Suprapubic skin (tissue), 4 donors: ENCODE measurements around the gene HIF3A. TPM values are rescaled to one million over a fixed set of nuclear protein-coding genes. Genes with fewer than 3 reads are reported as not detected.
"Not testable (repeated sequence)": the region's sequence is repeated elsewhere in the genome, so short reads cannot be mapped to it uniquely, and the experiment has no call there.

Source experiments
- DNase-seq, 2 donors: peaks; one replicate each; pipeline ENCODE4 v3.0.0-alpha.2; 2019; ENCODE audit warnings: low spot score in 2 of 2
- H3K27ac ChIP-seq: fragments of 200-600 bp; sonication (generic); one replicate; pipeline ENCODE4 v1.5.1; 2019
- H3K27me3 ChIP-seq: fragments of 200-600 bp; sonication (generic); one replicate; pipeline ENCODE4 v1.5.1; 2019
- H3K36me3 ChIP-seq: fragments of 200-600 bp; sonication (generic); one replicate; pipeline ENCODE4 v1.5.1; 2019
- H3K4me1 ChIP-seq: fragments of 200-600 bp; sonication (generic); one replicate; pipeline ENCODE4 v1.5.1; 2019
- H3K4me3 ChIP-seq: fragments of 200-600 bp; sonication (generic); one replicate; pipeline ENCODE4 v1.5.1; 2019; ENCODE audit warnings: mild to moderate bottlenecking
- H3K9me3 ChIP-seq: fragments of 200-600 bp; sonication (generic); one replicate; pipeline ENCODE4 v1.5.1; 2019
- EP300 ChIP-seq: sonication (generic); formaldehyde crosslinking; IDR thresholded peaks from one replicate; pipeline ENCODE4 v1.6.1; 2017; ENCODE audit warnings: antibody characterized with exemption
- POLR2A ChIP-seq, 2 donors: fragments of 450-650 bp; IDR thresholded peaks; one replicate each; pipeline ENCODE4 v1.6.1; 2017; ENCODE audit warnings: antibody characterized with exemption in 2 of 2, mild to moderate bottlenecking in 2 of 2, moderate library complexity in 2 of 2
- POLR2AphosphoS5 ChIP-seq, 3 donors: sonication (generic); formaldehyde crosslinking; IDR thresholded peaks; one replicate each; pipeline ENCODE4 v1.6.1; 2017; ENCODE audit warnings: antibody characterized with exemption in 3 of 3
- WGBS: methylation state at CpG from one replicate; pipeline ENCODE4 v1.1.5; 2018; 5-methylcytosine and 5-hydroxymethylcytosine counted together
- total RNA-seq, 4 donors: library from RNA; depleted of rRNA; stranded (reverse); fragments of >200 nt; gene quantifications; one replicate each; pipeline ENCODE4 v1.1.0, GENCODE V29; 2016
- TF ChIP-seq, protein P1 (sequence below), 2 donors: fragments of 200-600 bp in 1 of 2; fragments of 450-650 bp in 1 of 2; sonication (generic) in 1 of 2; IDR thresholded peaks; one replicate each; pipeline ENCODE4 v1.5.1; 2016 to 2019; ENCODE audit warnings: antibody characterized with exemption in 2 of 2, mild to moderate bottlenecking in 1 of 2, moderate library complexity in 1 of 2

HIF3A gene
- total RNA-seq, 4 donors from 2014 or later, result 6.6 to 30.0 (median 18.5) TPM

DNA sequence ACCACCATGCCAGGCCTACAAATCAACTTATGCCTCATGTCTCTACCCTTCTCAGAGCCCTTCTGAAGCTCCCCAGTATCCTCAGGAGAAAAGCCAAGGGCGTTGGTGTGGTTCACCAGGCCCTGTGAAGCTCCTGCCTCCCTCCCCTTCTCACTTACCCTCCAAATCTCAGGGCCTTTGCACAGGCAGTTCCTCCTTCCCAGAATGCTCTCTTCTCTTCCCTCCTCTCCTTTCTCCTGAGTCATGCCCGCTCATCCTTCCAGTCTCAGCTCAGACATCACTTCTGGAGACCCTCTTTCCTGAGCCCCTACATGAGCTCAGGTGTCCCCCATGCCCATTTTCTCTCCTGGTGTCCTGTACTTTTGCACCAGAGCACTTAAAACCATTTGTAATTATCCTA is 20.5 kb downstream of the HIF3A start:
- no peak overlapping the region for H3K4me3 ChIP-seq
- DNase-seq, result no peak
- 53% methylated on average over 2 of the region's 2 CpGs for WGBS
- H3K4me1 ChIP-seq, result no peaks in the 10 kb centered on the region
- H3K36me3 ChIP-seq, result peaks cover 16% of the 10 kb centered on the region
- H3K27ac ChIP-seq, result no peak overlapping the region
- TF ChIP-seq, protein P1, sequence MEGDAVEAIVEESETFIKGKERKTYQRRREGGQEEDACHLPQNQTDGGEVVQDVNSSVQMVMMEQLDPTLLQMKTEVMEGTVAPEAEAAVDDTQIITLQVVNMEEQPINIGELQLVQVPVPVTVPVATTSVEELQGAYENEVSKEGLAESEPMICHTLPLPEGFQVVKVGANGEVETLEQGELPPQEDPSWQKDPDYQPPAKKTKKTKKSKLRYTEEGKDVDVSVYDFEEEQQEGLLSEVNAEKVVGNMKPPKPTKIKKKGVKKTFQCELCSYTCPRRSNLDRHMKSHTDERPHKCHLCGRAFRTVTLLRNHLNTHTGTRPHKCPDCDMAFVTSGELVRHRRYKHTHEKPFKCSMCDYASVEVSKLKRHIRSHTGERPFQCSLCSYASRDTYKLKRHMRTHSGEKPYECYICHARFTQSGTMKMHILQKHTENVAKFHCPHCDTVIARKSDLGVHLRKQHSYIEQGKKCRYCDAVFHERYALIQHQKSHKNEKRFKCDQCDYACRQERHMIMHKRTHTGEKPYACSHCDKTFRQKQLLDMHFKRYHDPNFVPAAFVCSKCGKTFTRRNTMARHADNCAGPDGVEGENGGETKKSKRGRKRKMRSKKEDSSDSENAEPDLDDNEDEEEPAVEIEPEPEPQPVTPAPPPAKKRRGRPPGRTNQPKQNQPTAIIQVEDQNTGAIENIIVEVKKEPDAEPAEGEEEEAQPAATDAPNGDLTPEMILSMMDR (IDR thresholded peaks at IDR 0.05), result no peak
- no peaks in the 10 kb centered on the region for H3K9me3 ChIP-seq
- H3K27me3 ChIP-seq, result no peaks in the 10 kb centered on the region

DNA sequence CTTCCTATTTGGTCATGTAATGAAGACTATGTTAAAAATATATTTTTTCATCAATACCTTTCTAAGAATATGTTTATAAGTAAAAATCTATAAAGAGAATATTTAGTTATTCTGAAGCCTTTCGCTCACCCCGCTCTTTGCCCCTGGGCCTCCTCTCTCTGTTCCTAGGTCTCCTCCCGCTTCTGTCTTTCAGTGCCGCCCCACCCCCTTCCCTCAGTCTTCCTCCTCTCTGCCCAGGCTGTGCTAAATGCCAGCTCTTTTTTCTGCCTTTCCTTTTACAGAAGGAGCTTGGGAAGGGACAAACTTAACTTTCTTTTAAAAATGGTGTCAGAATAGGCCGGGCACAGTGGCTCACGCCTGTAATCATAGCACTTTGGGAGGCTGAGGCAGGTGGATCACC is 22.8 kb downstream of the HIF3A start:
- Histone ChIP-seq H3K4me3 (no peak overlapping the region), H3K27ac (no peak overlapping the region), H3K4me1 (no peaks in the 10 kb centered on the region), H3K36me3 (peaks cover 22% of the 10 kb centered on the region), H3K27me3 (no peaks in the 10 kb centered on the region), H3K9me3 (no peaks in the 10 kb centered on the region)
- no peak for DNase-seq
- WGBS, result 67% methylated on average over 6 of the region's 6 CpGs
- TF ChIP-seq, protein P1 (IDR thresholded peaks at IDR 0.05), result no peak
- TF ChIP-seq POLR2A (IDR thresholded peaks at IDR 0.05) (no peak), POLR2AphosphoS5 (IDR thresholded peaks at IDR 0.05) (no peak), EP300 (no peak)

DNA sequence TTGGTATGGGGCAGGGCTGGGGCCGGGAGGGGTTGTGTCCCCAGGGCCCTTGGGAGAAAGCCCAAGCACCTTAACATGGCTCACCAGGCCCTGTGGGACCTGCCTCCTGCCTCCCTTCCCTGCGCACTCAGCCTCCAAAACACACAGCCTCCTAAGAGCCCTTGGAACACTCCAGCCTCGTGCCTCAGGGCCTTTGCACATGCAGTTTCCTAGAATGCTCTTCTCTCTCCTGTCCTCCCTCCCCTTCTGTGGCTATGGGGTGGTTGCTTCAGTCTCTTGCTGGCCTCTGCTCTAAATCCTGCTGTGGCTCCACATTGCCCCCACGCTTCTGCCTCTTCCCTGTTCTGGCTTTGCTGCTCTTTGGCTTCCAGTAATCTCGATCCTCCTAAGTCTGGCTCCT is 23.7 kb downstream of the HIF3A start:
- peaks cover 22% of the 10 kb centered on the region for H3K36me3 ChIP-seq
- DNase-seq, result no peak
- no peaks in the 10 kb centered on the region for H3K27me3 ChIP-seq
- no peak for TF ChIP-seq POLR2AphosphoS5 (IDR thresholded peaks at IDR 0.05)
- TF ChIP-seq, protein P1 (IDR thresholded peaks at IDR 0.05), result no peak
- no peak for TF ChIP-seq POLR2A (IDR thresholded peaks at IDR 0.05)
- TF ChIP-seq EP300, result no peak
- no peak overlapping the region for H3K27ac ChIP-seq
- no peak overlapping the region for H3K4me3 ChIP-seq
- no peaks in the 10 kb centered on the region for H3K4me1 ChIP-seq
- 91% methylated on average over 4 of the region's 5 CpGs for WGBS
- H3K9me3 ChIP-seq, result no peaks in the 10 kb centered on the region

DNA sequence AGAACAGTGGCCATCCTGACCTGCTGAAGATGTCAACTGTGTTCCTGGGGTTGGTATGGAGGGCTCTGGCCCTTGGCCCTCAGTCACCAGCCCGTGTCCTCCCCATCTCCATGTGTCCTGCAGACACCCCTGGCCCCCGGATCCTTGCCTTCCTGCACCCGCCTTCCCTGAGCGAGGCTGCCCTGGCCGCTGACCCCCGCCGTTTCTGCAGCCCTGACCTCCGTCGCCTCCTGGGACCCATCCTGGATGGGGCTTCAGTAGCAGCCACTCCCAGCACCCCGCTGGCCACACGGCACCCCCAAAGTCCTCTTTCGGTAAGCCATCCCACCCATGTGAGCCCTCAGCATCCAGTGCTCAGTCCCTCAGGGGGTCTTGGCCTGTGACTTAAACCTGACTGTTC is 24.8 kb downstream of the HIF3A start:
- 91% methylated on average over 12 of the region's 12 CpGs for WGBS
- Histone ChIP-seq H3K27ac (no peak overlapping the region), H3K9me3 (no peaks in the 10 kb centered on the region), H3K36me3 (peaks cover 25% of the 10 kb centered on the region), H3K4me3 (no peak overlapping the region), H3K27me3 (no peaks in the 10 kb centered on the region), H3K4me1 (no peaks in the 10 kb centered on the region)
- DNase-seq, result no peak
- TF ChIP-seq, protein P1 (IDR thresholded peaks at IDR 0.05), result no peak
- no peak for TF ChIP-seq POLR2A (IDR thresholded peaks at IDR 0.05)
- no peak for TF ChIP-seq POLR2AphosphoS5 (IDR thresholded peaks at IDR 0.05)
- no peak for TF ChIP-seq EP300

DNA sequence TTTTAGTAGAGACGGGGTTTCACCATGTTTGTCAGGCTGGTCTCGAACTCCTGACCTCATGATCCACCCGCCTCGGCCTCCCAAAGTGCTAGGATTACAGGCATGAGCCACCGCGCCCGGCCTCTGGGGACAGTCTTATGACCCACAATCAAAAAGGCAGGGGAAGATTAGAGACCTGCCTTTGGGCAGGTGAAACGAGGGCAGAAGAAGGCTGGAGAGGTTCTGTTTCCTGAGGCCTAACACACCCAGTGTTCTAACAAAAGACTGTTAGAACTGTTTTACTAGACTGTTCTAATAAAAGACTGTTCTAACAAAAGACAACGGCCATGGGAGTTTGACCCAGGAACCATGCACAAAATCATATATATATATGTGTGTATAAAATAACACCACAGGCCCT is 26.4 kb downstream of the HIF3A start:
- H3K27me3 ChIP-seq, H3K27ac ChIP-seq, DNase-seq, H3K4me3 ChIP-seq, H3K4me1 ChIP-seq, H3K9me3 ChIP-seq: not testable (repeated sequence)
- WGBS, result 85% methylated on average over 9 of the region's 9 CpGs
- peaks cover 32% of the 10 kb centered on the region for H3K36me3 ChIP-seq

DNA sequence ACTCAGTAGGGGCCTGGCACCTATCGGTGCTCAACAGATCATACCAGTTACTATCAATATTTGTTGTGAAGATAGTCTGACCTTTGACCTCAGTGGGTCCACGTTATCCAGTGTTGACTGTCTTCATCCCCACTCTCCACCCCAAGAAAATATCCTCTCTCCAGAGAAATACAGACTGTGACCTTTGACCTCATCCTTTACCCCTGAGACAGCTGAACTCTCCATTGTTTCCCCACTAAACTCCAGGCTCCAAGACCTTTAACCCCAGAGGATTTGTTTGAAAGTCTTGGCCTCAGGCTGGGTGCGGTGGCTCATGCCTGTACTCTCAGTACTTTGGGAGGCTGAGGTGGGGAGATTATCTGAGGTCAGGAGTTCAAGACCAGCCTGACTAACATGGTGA is 27.4 kb downstream of the HIF3A start:
- no peak overlapping the region for H3K4me3 ChIP-seq
- WGBS, result 81% methylated on average over 3 of the region's 3 CpGs
- no peaks in the 10 kb centered on the region for H3K4me1 ChIP-seq
- H3K27me3 ChIP-seq, result no peaks in the 10 kb centered on the region
- H3K9me3 ChIP-seq, result no peaks in the 10 kb centered on the region
- no peak overlapping the region for H3K27ac ChIP-seq
- DNase-seq, result no peak
- TF ChIP-seq POLR2A (IDR thresholded peaks at IDR 0.05), result no peak
- TF ChIP-seq, protein P1 (IDR thresholded peaks at IDR 0.05), result no peak
- no peak for TF ChIP-seq EP300
- TF ChIP-seq POLR2AphosphoS5 (IDR thresholded peaks at IDR 0.05), result no peak
- peaks cover 36% of the 10 kb centered on the region for H3K36me3 ChIP-seq
